Panc1 (cell line): ENCODE data around the gene NSD2.

Experiments
- CTCF ChIP-seq: fragments of 450-650 bp; IDR thresholded peaks from 2 replicates; pipeline ENCODE4 v1.5.1; 2017; ENCODE audit warnings: mild to moderate bottlenecking
- REST ChIP-seq, 2 experiments: IDR thresholded peaks; 2 replicates each; pipeline ENCODE4 v1.6.1; 2011 to 2012; ENCODE audit warnings: low read depth in 2 of 2, control low read depth in 1 of 2, low read length in 1 of 2, mild to moderate bottlenecking in 1 of 2, moderate library complexity in 1 of 2; ENCODE audit not compliant: insufficient read depth in 1 of 2

- TF ChIP-seq CTCF (no peak), REST (IDR thresholded peaks at IDR 0.05; ENCODE audit: insufficient read depth in 1 of 2, low read depth in 2 of 2, low read length in 1 of 2) (no peak)
Observed at GRCh38 chr4:1987721-1988326, 116.6 kb downstream of the NSD2 start.
